ENCODE data around the gene TP53RK. TPM values are rescaled to one million over a fixed set of nuclear protein-coding genes. Genes with fewer than 3 reads are reported as not detected.

TP53RK gene
- total RNA-seq, 3 donors from 2014 or later: 7.8 to 10.4 (median 8.2) TPM

- intact Hi-C loops (cut with DNase I, micrococcal nuclease): no loop called here
- ATAC-seq (no peak), DNase-seq (no peak)
- Histone ChIP-seq H3K9me3 (no peaks in the 10 kb centered on the region), H3K4me1 (ENCODE audit: low read depth) (no peaks in the 10 kb centered on the region), H3K4me3 (no peak within 1 kb of the TSS), H3K36me3 (ENCODE audit: low read depth) (no peaks in the 10 kb centered on the region)
- no peak for TF ChIP-seq CTCF (IDR thresholded peaks at IDR 0.05)
Observed at GRCh38 chr20:46651091-46651962, 37.9 kb downstream of the TP53RK start, which contains the start of gene SLC13A3. TSS of gene SLC13A3 (minus strand) at chr20:46651459. CDS start at chr20:46651421, 38 bp downstream.

GRCh38 chr20:46650575-46651090 is 38.6 kb downstream of the TP53RK start:
- no peak for ATAC-seq
- intact Hi-C loops (cut with DNase I, micrococcal nuclease): no loop called here
- Histone ChIP-seq H3K4me3 (no peak overlapping the region), H3K36me3 (ENCODE audit: low read depth) (no peaks in the 10 kb centered on the region), H3K9me3 (no peaks in the 10 kb centered on the region), H3K4me1 (ENCODE audit: low read depth) (no peaks in the 10 kb centered on the region)
- TF ChIP-seq CTCF (IDR thresholded peaks at IDR 0.05): no peak
- DNase-seq: no peak

DNA sequence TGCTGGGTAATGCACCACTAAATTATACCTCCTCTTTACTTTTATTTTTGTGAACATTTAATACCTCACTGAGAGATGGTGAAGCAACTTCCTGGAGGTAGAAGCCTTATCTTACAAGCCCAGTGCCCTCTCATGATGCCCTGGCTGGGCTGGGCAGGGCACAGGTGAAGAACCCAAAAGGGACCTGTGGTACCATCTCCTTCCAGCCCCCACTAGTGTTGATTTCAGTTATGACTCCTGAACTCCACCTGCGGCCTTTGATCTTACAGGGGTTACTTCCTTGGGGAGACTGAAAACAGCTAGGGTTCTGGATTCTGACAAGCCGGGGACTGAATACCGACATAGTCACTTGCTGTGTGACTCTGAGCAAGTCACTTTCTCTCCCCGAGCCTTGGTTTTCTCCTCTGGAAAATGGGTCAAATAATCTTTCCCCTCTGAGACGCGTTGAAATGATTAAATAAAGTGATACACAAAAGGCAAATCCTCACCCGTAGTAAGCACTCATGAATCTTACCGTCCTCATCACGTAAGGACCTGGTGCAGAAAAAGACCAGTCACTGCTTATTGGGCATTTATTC is 39.2 kb downstream of the TP53RK start:
- H3K4me1 ChIP-seq (ENCODE audit: low read depth): no peaks in the 10 kb centered on the region
- no peak for TF ChIP-seq CTCF (IDR thresholded peaks at IDR 0.05)
- H3K9me3 ChIP-seq: no peaks in the 10 kb centered on the region
- intact Hi-C loops (cut with DNase I, micrococcal nuclease): no loop called here
- DNase-seq (no peak), ATAC-seq (no peak)
- H3K36me3 ChIP-seq (ENCODE audit: low read depth): no peaks in the 10 kb centered on the region
- no peak overlapping the region for H3K4me3 ChIP-seq

DNA sequence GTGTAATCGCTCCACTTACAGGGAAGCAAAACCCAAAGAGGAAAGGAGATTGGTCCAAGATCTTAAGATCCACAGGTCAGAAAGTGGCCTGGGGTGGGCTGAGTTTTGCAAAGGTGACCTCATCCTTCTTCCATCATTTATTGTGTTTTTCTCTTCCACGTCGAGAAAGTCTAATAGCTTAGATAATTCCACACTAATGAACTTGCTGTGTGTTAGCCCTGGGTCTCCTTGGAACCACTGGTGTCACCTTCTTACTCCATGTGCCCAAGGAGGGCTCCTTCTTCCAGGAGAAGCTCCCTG is 39.6 kb downstream of the TP53RK start:
- no peaks in the 10 kb centered on the region for H3K36me3 ChIP-seq (ENCODE audit: low read depth)
- ATAC-seq: no peak
- no peak for TF ChIP-seq CTCF (IDR thresholded peaks at IDR 0.05)
- no peaks in the 10 kb centered on the region for H3K9me3 ChIP-seq
- intact Hi-C loops (cut with DNase I, micrococcal nuclease): no loop called here
- no peak for DNase-seq
- H3K4me3 ChIP-seq: no peak overlapping the region
- no peaks in the 10 kb centered on the region for H3K4me1 ChIP-seq (ENCODE audit: low read depth)

GRCh38 chr20:46648903-46649649 is 40.2 kb downstream of the TP53RK start:
- H3K4me3 ChIP-seq: no peak overlapping the region
- DNase-seq (no peak), ATAC-seq (no peak)
- H3K36me3 ChIP-seq (ENCODE audit: low read depth): no peaks in the 10 kb centered on the region
- intact Hi-C loops (cut with DNase I, micrococcal nuclease): no loop called here
- H3K4me1 ChIP-seq (ENCODE audit: low read depth): no peaks in the 10 kb centered on the region
- TF ChIP-seq CTCF (IDR thresholded peaks at IDR 0.05): no peak
- no peaks in the 10 kb centered on the region for H3K9me3 ChIP-seq

All from mucosa of descending colon (tissue), 3 donors.